ENCODE data around the gene KPNA5. TPM values are rescaled to one million over a fixed set of nuclear protein-coding genes. Genes with fewer than 3 reads are reported as not detected.
"Not testable (repeated sequence)": the region's sequence is repeated elsewhere in the genome, so short reads cannot be mapped to it uniquely, and the experiment has no call there.

The KPNA5 gene
- total RNA-seq, 2 experiments from 2014 or later: 12.4 to 12.6 TPM

- intact Hi-C loops (cut with micrococcal nuclease; ENCODE audit: unreplicated experiment): no loop called here
- TF ChIP-seq EZH2phosphoT487 (IDR thresholded peaks at IDR 0.05; ENCODE audit: borderline replicate concordance, low read depth, low read length) (no peak), CTCF (conservative IDR thresholded peaks at IDR 0.05; ENCODE audit: low read length) (no peak)
- no peak for DNase-seq (ENCODE audit: low spot score)
- no peak overlapping the region for H3K4me2 ChIP-seq (ENCODE audit: low read length)
- H3K36me3 ChIP-seq (ENCODE audit: insufficient read depth, low read length): peaks cover 68% of the 10 kb centered on the region
- H3K9me2 ChIP-seq (ENCODE audit: insufficient read depth, low read length): no peaks in the 10 kb centered on the region
- H3K4me1 ChIP-seq (ENCODE audit: insufficient read depth, low read length, poor library complexity, severe bottlenecking): no peaks in the 10 kb centered on the region
- H3K4me3 ChIP-seq (ENCODE audit: low read depth, low read length, poor library complexity, severe bottlenecking): no peak overlapping the region
- peaks cover 4% of the 10 kb centered on the region; the same call in 1 of the 2 replicates for H3K79me2 ChIP-seq (ENCODE audit: insufficient read depth, low read depth, low read length)
- no peaks in the 10 kb centered on the region for H3K9me3 ChIP-seq (ENCODE audit: low read length)
- ChIA-PET CTCF (ENCODE audit: unreplicated experiment) (no interaction called here), POLR2A (no interaction called here)
- H2AFZ ChIP-seq (ENCODE audit: low read length): no peak overlapping the region
- no TSS peak for BruUV-seq (replicated peaks)
- H3K27ac ChIP-seq (ENCODE audit: low read depth, low read length, poor library complexity, severe bottlenecking): no peak overlapping the region
- H4K20me1 ChIP-seq (ENCODE audit: insufficient read depth, low read length): peaks cover 8% of the 10 kb centered on the region; the same call in 1 of the 2 replicates
Observed at GRCh38 chr6:116697480-116697879, 16.5 kb downstream of the KPNA5 start.

- H3K9me2 ChIP-seq (ENCODE audit: insufficient read depth, low read length); BruUV-seq (replicated peaks); H3K27ac ChIP-seq (ENCODE audit: low read depth, low read length, poor library complexity, severe bottlenecking); H2AFZ ChIP-seq (ENCODE audit: low read length); H3K79me2 ChIP-seq (ENCODE audit: insufficient read depth, low read depth, low read length); intact Hi-C loops (cut with micrococcal nuclease; ENCODE audit: unreplicated experiment); DNase-seq (ENCODE audit: low spot score); H3K4me2 ChIP-seq (ENCODE audit: low read length); H3K9me3 ChIP-seq (ENCODE audit: low read length); H3K4me1 ChIP-seq (ENCODE audit: insufficient read depth, low read length, poor library complexity, severe bottlenecking); H3K4me3 ChIP-seq (ENCODE audit: low read depth, low read length, poor library complexity, severe bottlenecking); H4K20me1 ChIP-seq (ENCODE audit: insufficient read depth, low read length); CTCF ChIA-PET (ENCODE audit: unreplicated experiment): not testable (repeated sequence)
- peaks cover 85% of the 10 kb centered on the region for H3K36me3 ChIP-seq (ENCODE audit: insufficient read depth, low read length)
- POLR2A ChIA-PET: interaction anchor here (1.0 kb wide), 1 partner anchor 12 kb away, joined by 3 read pairs; no protein-coding TSS in a partner anchor
Observed at GRCh38 chr6:116703888-116704287, 22.9 kb downstream of the KPNA5 start.

GRCh38 chr6:116705917-116706316, 24.9 kb downstream of the KPNA5 start:
- POLR2A ChIA-PET: interaction anchor here (0.6 kb wide), 2 partner anchors 136 to 1646 kb away, joined by 3 read pairs; no protein-coding TSS in a partner anchor
- CTCF ChIA-PET (ENCODE audit: unreplicated experiment): no interaction called here
- no TSS peak for BruUV-seq (replicated peaks)
- H3K4me3 ChIP-seq (ENCODE audit: low read depth, low read length, poor library complexity, severe bottlenecking): no peak overlapping the region
- no peaks in the 10 kb centered on the region for H3K9me3 ChIP-seq (ENCODE audit: low read length)
- H3K36me3 ChIP-seq (ENCODE audit: insufficient read depth, low read length): peaks cover 79% of the 10 kb centered on the region
- H3K4me1 ChIP-seq (ENCODE audit: insufficient read depth, low read length, poor library complexity, severe bottlenecking): no peaks in the 10 kb centered on the region
- H4K20me1 ChIP-seq (ENCODE audit: insufficient read depth, low read length): no peaks in the 10 kb centered on the region
- H3K9me2 ChIP-seq (ENCODE audit: insufficient read depth, low read length): no peaks in the 10 kb centered on the region
- no peaks in the 10 kb centered on the region for H3K79me2 ChIP-seq (ENCODE audit: insufficient read depth, low read depth, low read length)
- DNase-seq (ENCODE audit: low spot score): no peak
- H3K4me2 ChIP-seq (ENCODE audit: low read length): no peak overlapping the region
- TF ChIP-seq CTCF (conservative IDR thresholded peaks at IDR 0.05; ENCODE audit: low read length) (no peak), EZH2phosphoT487 (IDR thresholded peaks at IDR 0.05; ENCODE audit: borderline replicate concordance, low read depth, low read length) (no peak)
- H3K27ac ChIP-seq (ENCODE audit: low read depth, low read length, poor library complexity, severe bottlenecking): no peak overlapping the region
- intact Hi-C loops (cut with micrococcal nuclease; ENCODE audit: unreplicated experiment): no loop called here
- no peak overlapping the region for H2AFZ ChIP-seq (ENCODE audit: low read length)

All from OCI-LY7 (cell line).